Gastrocnemius medialis (tissue), 4 donors: ENCODE measurements around the gene SYT15. TPM values are rescaled to one million over a fixed set of nuclear protein-coding genes. Genes with fewer than 3 reads are reported as not detected.
A peak's percentile ranks its signal among the peaks of the same experiment; 100 is the strongest.

Experiments used
- ATAC-seq, 2 donors: fragments of 150-250 bp; one replicate each; pipeline ENCODE4 v1.9.1; 2016
- DNase-seq, 2 donors: peaks; one replicate each; pipeline ENCODE4 v3.0.0-alpha.2; 2019
- H3K27ac ChIP-seq, 4 donors: fragments of 200-600 bp; sonication (generic); 1 replicate in 1 of 4; 2 replicates in 3 of 4; pipeline ENCODE4 v1.5.1; 2016 to 2018; ENCODE audit warnings: mild to moderate bottlenecking in 2 of 4, moderate library complexity in 1 of 4
- H3K27me3 ChIP-seq, 3 donors: fragments of 200-600 bp; sonication (generic) in 2 of 3; 1 replicate in 1 of 3; 2 replicates in 2 of 3; pipeline versions ENCODE4 v1.5.1 to v1.6.0; 2016 to 2019; ENCODE audit warnings: mild to moderate bottlenecking in 1 of 3, moderate library complexity in 1 of 3
- H3K36me3 ChIP-seq, 2 donors: fragments of 200-600 bp; sonication (generic) in 1 of 2; one replicate each; pipeline ENCODE4 v1.5.1; 2017 to 2018
- H3K4me1 ChIP-seq, 2 donors: fragments of 200-600 bp; sonication (generic) in 1 of 2; one replicate each; pipeline ENCODE4 v1.5.1; 2016 to 2017; ENCODE audit warnings: mild to moderate bottlenecking in 2 of 2
- H3K4me3 ChIP-seq, 4 donors: fragments of 200-600 bp; sonication (generic) in 3 of 4; 1 replicate in 1 of 4; 2 replicates in 3 of 4; pipeline ENCODE4 v1.5.1; 2016 to 2019; ENCODE audit warnings: mild to moderate bottlenecking in 2 of 4
- H3K9me3 ChIP-seq, 3 donors: fragments of 200-600 bp; sonication (generic) in 2 of 3; 1 replicate in 1 of 3; 2 replicates in 2 of 3; pipeline ENCODE4 v1.5.1; 2016 to 2019
- CTCF ChIP-seq, 5 experiments: fragments of 450-650 bp in 3 of 5; fragments of 200-600 bp in 2 of 5; sonication (generic) in 2 of 5; IDR thresholded peaks in 4 of 5; conservative IDR thresholded peaks in 1 of 5; 1 replicate in 4 of 5; 2 replicates in 1 of 5; pipeline ENCODE4 v1.5.1; 2016 to 2019; ENCODE audit warnings: antibody characterized with exemption in 5 of 5, mild to moderate bottlenecking in 3 of 5, moderate library complexity in 3 of 5
- POLR2A ChIP-seq, 2 donors: fragments of 450-650 bp; IDR thresholded peaks; one replicate each; pipeline ENCODE4 v1.6.1; 2017; ENCODE audit warnings: antibody characterized with exemption in 2 of 2, mild to moderate bottlenecking in 2 of 2, moderate library complexity in 2 of 2
- in situ Hi-C, 4 donors: fragments of 200-750 bp; cut with MboI; loops; one replicate each; pipeline versions ENCODE4 v1.15.0 to v1.8.0; 2017; ENCODE audit warnings: low sequenced_read_pairs in 4 of 4
- intact Hi-C: fragments of 100-400 bp; cut with DNase I; formaldehyde crosslinking; loops from one replicate; pipeline ENCODE4 v1.15.1; 2023; ENCODE audit warnings: low total_unique reads
- total RNA-seq, 4 donors: library from RNA; depleted of rRNA; stranded (reverse); fragments of >200 nt; gene quantifications; one replicate each; pipeline versions ENCODE4 v1.1.0 to v1.2.3, GENCODE V29; 2016

Gene SYT15
- total RNA-seq, 4 donors from 2014 or later: 0.36 to 1.0 (median 0.69) TPM

GRCh38 chr10:46542567-46543465 lies 36.1 kb upstream of the SYT15 start:
- ATAC-seq (no peak), DNase-seq (peak; percentile 1 to 8)
- intact Hi-C loops: no loop called here
- no peaks in the 10 kb centered on the region for H3K9me3 ChIP-seq
- H3K4me1 ChIP-seq: no peaks in the 10 kb centered on the region
- TF ChIP-seq CTCF (IDR thresholded peaks at IDR 0.05 in 4 of 5, conservative IDR thresholded peaks at IDR 0.05 in 1 of 5) (no peak), POLR2A (IDR thresholded peaks at IDR 0.05) (no peak)
- no peak overlapping the region for H3K4me3 ChIP-seq
- no peaks in the 10 kb centered on the region for H3K36me3 ChIP-seq
- peaks cover 14 to 30% (median 29%) of the 10 kb centered on the region in 3 donors for H3K27me3 ChIP-seq
- in situ Hi-C loops: no loop called here
- H3K27ac ChIP-seq: no peak overlapping the region

GRCh38 chr10:46543466-46544377 lies 35.2 kb upstream of the SYT15 start:
- H3K27me3 ChIP-seq: peaks cover 14 to 30% (median 23%) of the 10 kb centered on the region in 3 donors
- no peak overlapping the region for H3K4me3 ChIP-seq
- H3K4me1 ChIP-seq: no peaks in the 10 kb centered on the region
- DNase-seq (peak; percentile 1 to 9), ATAC-seq (no peak)
- in situ Hi-C loops: no loop called here
- H3K27ac ChIP-seq: no peak overlapping the region
- TF ChIP-seq POLR2A (IDR thresholded peaks at IDR 0.05) (no peak), CTCF (IDR thresholded peaks at IDR 0.05 in 4 of 5, conservative IDR thresholded peaks at IDR 0.05 in 1 of 5) (no peak)
- H3K36me3 ChIP-seq: no peaks in the 10 kb centered on the region
- no peaks in the 10 kb centered on the region for H3K9me3 ChIP-seq
- intact Hi-C loops: no loop called here

- no peaks in the 10 kb centered on the region for H3K9me3 ChIP-seq
- ATAC-seq (no peak), DNase-seq (peak; percentile 0 to 7)
- TF ChIP-seq POLR2A (IDR thresholded peaks at IDR 0.05) (no peak), CTCF (IDR thresholded peaks at IDR 0.05 in 4 of 5, conservative IDR thresholded peaks at IDR 0.05 in 1 of 5) (no peak)
- H3K36me3 ChIP-seq: no peaks in the 10 kb centered on the region
- no peaks in the 10 kb centered on the region for H3K4me1 ChIP-seq
- in situ Hi-C loops (no loop called here), intact Hi-C loops (no loop called here)
- H3K27ac ChIP-seq: no peak overlapping the region
- peaks cover 9 to 26% (median 18%) of the 10 kb centered on the region in 3 donors for H3K27me3 ChIP-seq
- H3K4me3 ChIP-seq: no peak overlapping the region
These were observed 33.7 kb upstream of the SYT15 start for GRCh38 chr10:46544989-46545791.

- in situ Hi-C loops (no loop called here), intact Hi-C loops (no loop called here)
- Histone ChIP-seq H3K27me3 (peaks cover 2 to 18% (median 12%) of the 10 kb centered on the region in 3 donors), H3K27ac (no peak overlapping the region), H3K9me3 (no peaks in the 10 kb centered on the region), H3K36me3 (no peaks in the 10 kb centered on the region), H3K4me3 (no peak overlapping the region), H3K4me1 (no peaks in the 10 kb centered on the region)
- TF ChIP-seq POLR2A (IDR thresholded peaks at IDR 0.05): no peak
- no peak for ATAC-seq
- peak; percentile 1 to 10 for DNase-seq
These were observed 32.9 kb upstream of the SYT15 start for GRCh38 chr10:46545861-46546590.
